GM12878 (cell line): ENCODE results near the gene POU1F1. TPM values are rescaled to one million over a fixed set of nuclear protein-coding genes. Genes with fewer than 3 reads are reported as not detected.
A peak's percentile ranks its signal among the peaks of the same experiment; 100 is the strongest.

ENCODE experiments used
- ATAC-seq: fragments of 200-7000 bp; cut with Tn5 transposase; 3 replicates; pipeline ENCODE4 v1.9.1; 2020; ENCODE audit warnings: mild to moderate bottlenecking, moderate library complexity
- BruUV-seq: library from RNA; stranded (reverse); fragments of 400-500 nt; replicated peaks from 2 replicates; lab custom pipeline; 2021; lab: Mats Ljungman, UMichigan
- CTCF ChIA-PET: fragments of 300-600 bp; sonication (Branson Sonifier 250); formaldehyde crosslinking; extraction: SDS; loops from one replicate; lab custom pipeline; 2021; ENCODE audit warnings: inconsistent platforms; lab: Yijun Ruan, JAX
- POLR2A ChIA-PET: fragments of 350-600 bp; formaldehyde crosslinking; extraction: SDS; loops from one replicate; lab custom pipeline; 2021; ENCODE audit warnings: inconsistent platforms; lab: Charles Lee
- RAD21 ChIA-PET: fragments of 300-600 bp; sonication (Branson Sonifier 250); formaldehyde crosslinking; loops from one replicate; lab custom pipeline; 2023; ENCODE audit warnings: antibody characterized with exemption; ENCODE audit not compliant: unreplicated experiment; lab: Charles Lee
- SMC1A ChIA-PET: fragments of 300-600 bp; sonication (Branson Sonifier 250); formaldehyde crosslinking; loops from one replicate; lab custom pipeline; 2023; ENCODE audit not compliant: unreplicated experiment, uncharacterized antibody; lab: Charles Lee
- DNase-seq: peaks from one replicate; pipeline ENCODE4 v3.0.0-alpha.2; 2011; ENCODE audit warnings: low read depth, low spot score
- FAIRE-seq: peaks from 3 replicates; lab custom pipeline; 2011; peaks lifted over from hg19 to GRCh38; lab: Jason Lieb, UNC
- H2AFZ ChIP-seq: 2 replicates; pipeline ENCODE4 v1.6.0; 2011; ENCODE audit warnings: low read depth, low read length, control low read depth; ENCODE audit not compliant: control insufficient read depth
- H3K27ac ChIP-seq: 2 replicates; pipeline ENCODE4 v1.5.1; 2011; ENCODE audit warnings: control low read depth; ENCODE audit not compliant: control insufficient read depth, insufficient read depth
- H3K27me3 ChIP-seq, 2 experiments: replicated peaks in 1 of 2; 2 replicates each; pipeline versions ENCODE4 v1.6.0 to v1.6.1; 2011; ENCODE audit warnings: low read length in 1 of 2; ENCODE audit not compliant: control insufficient read depth in 2 of 2, insufficient read depth in 2 of 2
- H3K36me3 ChIP-seq, 2 experiments: 2 replicates each; pipeline ENCODE4 v1.5.1; 2011; ENCODE audit warnings: low read length in 1 of 2; ENCODE audit not compliant: control insufficient read depth in 2 of 2, insufficient read depth in 2 of 2
- H3K4me1 ChIP-seq: 2 replicates; pipeline ENCODE4 v1.6.1; 2011; ENCODE audit warnings: mild to moderate bottlenecking, low read length, moderate library complexity, mixed read lengths; ENCODE audit not compliant: control insufficient read depth, insufficient read depth
- H3K4me2 ChIP-seq: 2 replicates; pipeline ENCODE4 v1.6.0; 2011; ENCODE audit warnings: control low read depth; ENCODE audit not compliant: control insufficient read depth, insufficient read depth
- H3K4me3 ChIP-seq: fragments of 200-600 bp; sonication (generic); 2 replicates; pipeline ENCODE4 v1.5.1; 2016
- H3K79me2 ChIP-seq: 2 replicates; pipeline ENCODE4 v1.6.0; 2011; ENCODE audit warnings: low read length; ENCODE audit not compliant: control insufficient read depth, insufficient read depth
- H3K9ac ChIP-seq: 2 replicates; pipeline ENCODE4 v1.8.0; 2011; ENCODE audit warnings: low read length, control low read depth, mixed read lengths; ENCODE audit not compliant: control insufficient read depth, insufficient read depth
- H3K9me3 ChIP-seq: replicated peaks from 3 replicates; pipeline ENCODE4 v1.5.1; 2011; ENCODE audit warnings: mild to moderate bottlenecking, low read length; ENCODE audit not compliant: control insufficient read depth, insufficient read depth
- H4K20me1 ChIP-seq: 2 replicates; pipeline ENCODE4 v1.6.0; 2011; ENCODE audit not compliant: control insufficient read depth, insufficient read depth
- BMI1 ChIP-seq: fragments of 450-650 bp; IDR thresholded peaks from 2 replicates; pipeline ENCODE4 v1.6.1; 2016; ENCODE audit warnings: mild to moderate bottlenecking, moderate library complexity, borderline replicate concordance
- ELK1 ChIP-seq: IDR thresholded peaks from 2 replicates; pipeline ENCODE4 v1.6.1; 2012; ENCODE audit warnings: low read depth, low read length, improper control_type of control experiment
- NFYA ChIP-seq: IDR thresholded peaks from 2 replicates; pipeline ENCODE4 v1.6.1; 2011; ENCODE audit warnings: low read depth, mild to moderate bottlenecking, low read length, improper control_type of control experiment, borderline replicate concordance
- NKRF ChIP-seq: fragments of 450-650 bp; conservative IDR thresholded peaks from 2 replicates; pipeline ENCODE4 v1.6.1; 2017; ENCODE audit warnings: mild to moderate bottlenecking, moderate library complexity
- NR2C1 ChIP-seq: fragments of 450-650 bp; IDR thresholded peaks from 2 replicates; pipeline ENCODE4 v1.6.1; 2017; ENCODE audit warnings: antibody characterized with exemption, mild to moderate bottlenecking, moderate library complexity
- STAT1 ChIP-seq: fragments of 450-650 bp; conservative IDR thresholded peaks from 2 replicates; pipeline ENCODE4 v1.6.1; 2014; ENCODE audit warnings: antibody characterized with exemption, mild to moderate bottlenecking
- ZBED1 ChIP-seq: IDR thresholded peaks from 2 replicates; pipeline ENCODE4 v1.6.1; 2016; ENCODE audit warnings: borderline replicate concordance
- ZBTB11 ChIP-seq: fragments of 450-650 bp; formaldehyde crosslinking; IDR thresholded peaks from 2 replicates; pipeline ENCODE4 v1.5.0; 2022; ENCODE audit warnings: mild to moderate bottlenecking, missing genetic modification characterization
- ZZZ3 ChIP-seq: IDR thresholded peaks from 2 replicates; pipeline ENCODE4 v1.6.1; 2011; ENCODE audit warnings: low read depth; ENCODE audit not compliant: control insufficient read depth, insufficient read length
- WGBS: methylation state at CpG from one replicate; pipeline ENCODE4 v1.1.6; 2016; ENCODE audit warnings: low lambda C conversion rate; ENCODE audit not compliant: insufficient replicate concordance, insufficient coverage; ENCODE audit errors: missing lambda C conversion rate; 5-methylcytosine and 5-hydroxymethylcytosine counted together
- in situ Hi-C: fragments of 300-500 bp; cut with MboI; formaldehyde crosslinking; loops from 9 replicates; pipeline ENCODE4 v1.14.3; 2018; ENCODE audit warnings: mixed read lengths
- intact Hi-C: fragments of 100-400 bp; cut with micrococcal nuclease; formaldehyde crosslinking; loops from one replicate; pipeline ENCODE4 v1.14.2; 2022; ENCODE audit not compliant: unreplicated experiment
- polyA plus RNA-seq, 11 experiments: library from polyadenylated mRNA; depleted of rRNA in 4 of 11; unstranded in 6 of 11; stranded (reverse) in 5 of 11; fragments of >200 nt; fragmentation: Nextera tagmentation in 4 of 11; fragmentation: Illumina TruSeq in 1 of 11; extraction: Ambion mirVana in 4 of 11; extraction: Trizol in 1 of 11; gene quantifications; 1 replicate in 1 of 11; 2 replicates in 10 of 11; pipeline versions ENCODE4 v1.2.1 to v1.2.3, GENCODE V29; 2011 to 2016; ENCODE audit warnings: inconsistent platforms in 2 of 11, missing spikeins in 2 of 11, low read depth in 1 of 11
- total RNA-seq, 4 experiments: library from RNA; depleted of rRNA in 3 of 4; stranded (reverse); fragments of >200 nt in 3 of 4; fragmentation: Illumina TruSeq in 1 of 4; extraction: Trizol in 1 of 4; gene quantifications; 2 replicates each; pipeline versions ENCODE4 v1.2.1 to v1.2.3, GENCODE V29; 2013 to 2021
- TF ChIP-seq, protein P1 (sequence below): fragments of 150-350 bp; IDR thresholded peaks from 2 replicates; pipeline ENCODE4 v1.6.1; 2016; ENCODE audit warnings: low read depth, low read length

POU1F1 gene
- total and polyA plus RNA-seq, 10 of the 15 experiments (the other 5 are each of a cell fraction or from before 2014, with no cell fraction given) = 0.04 TPM; not detected in 9

DNA sequence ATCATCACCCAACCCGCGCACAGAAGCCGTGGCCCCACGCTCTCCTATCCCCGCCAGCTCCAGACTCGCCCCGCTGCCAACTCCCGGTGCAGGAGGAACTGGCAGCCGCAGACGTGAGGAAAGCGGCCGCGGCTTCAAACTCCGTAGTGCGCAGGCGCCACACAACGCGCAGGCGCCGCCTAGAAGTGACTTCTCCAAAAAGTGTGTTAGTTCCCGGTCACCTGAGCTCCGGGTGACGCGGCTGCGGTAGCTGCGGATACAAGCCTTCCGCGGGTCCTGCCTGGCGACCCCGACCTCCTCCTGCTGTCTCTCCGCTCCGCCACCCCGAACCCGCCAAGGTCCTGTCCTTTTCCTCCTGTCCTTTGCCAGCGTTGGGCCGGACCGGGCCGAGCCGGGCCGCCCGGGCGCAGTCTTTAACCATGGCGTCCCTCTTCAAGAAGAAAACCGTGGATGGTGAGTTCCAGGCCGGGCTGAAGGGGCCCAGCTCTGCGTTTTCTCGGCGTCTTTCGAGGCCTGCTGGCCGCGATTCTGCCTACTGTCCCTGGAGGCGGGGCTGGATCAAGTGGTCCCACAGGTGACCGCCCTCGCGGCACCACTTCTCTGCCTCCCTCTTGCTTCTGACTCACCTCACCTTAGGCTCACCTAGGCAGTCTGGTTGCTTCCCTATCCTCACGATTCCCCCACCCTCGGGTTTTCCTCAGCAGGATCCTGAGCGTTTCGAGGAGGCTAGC, 49.1 kb downstream of the POU1F1 start, which contains the start of gene CHMP2B:
TSS of gene CHMP2B (plus strand) at position 206 of the 731 bp plus-strand sequence. CDS start at position 420, 214 bp downstream.
- Histone ChIP-seq H3K4me3 (peak within 1 kb of the TSS; percentile 87), H3K9me3 (no peaks in the 10 kb centered on the region), H3K27me3 (no peaks in the 10 kb centered on the region), H2AFZ (peak within 1 kb of the TSS; percentile 98), H3K4me1 (no peaks in the 10 kb centered on the region; the same call in 1 of the 2 replicates), H3K4me2 (peak within 1 kb of the TSS; percentile 81), H3K79me2 (peaks cover 17% of the 10 kb centered on the region), H3K9ac (peak within 1 kb of the TSS; percentile 92), H4K20me1 (no peaks in the 10 kb centered on the region), H3K36me3 (no peaks in the 10 kb centered on the region), H3K27ac (peak within 1 kb of the TSS; percentile 82)
- ChIA-PET POLR2A (interaction anchor here (0.6 to 1.2 kb wide), 2 partner anchors 12 to 948 kb away, joined by 3 read pairs; no protein-coding TSS in a partner anchor), RAD21 (no interaction called here), CTCF (interaction anchor here (3.9 kb wide), 1 partner anchor 33 kb away, joined by 20 read pairs; no protein-coding TSS in a partner anchor), SMC1A (interaction anchor here (0.8 kb wide), 1 partner anchor 71 kb away, joined by 3 read pairs; no protein-coding TSS in a partner anchor)
- intact Hi-C loops = no loop called here
- DNase-seq (peak; percentile 51), FAIRE-seq (peak; percentile 71), ATAC-seq (peak; percentile 96)
- no TSS peak for BruUV-seq
- in situ Hi-C loops = no loop called here
- WGBS = under 1% methylated on average over 59 of the region's 59 CpGs
- TF ChIP-seq, protein P1, sequence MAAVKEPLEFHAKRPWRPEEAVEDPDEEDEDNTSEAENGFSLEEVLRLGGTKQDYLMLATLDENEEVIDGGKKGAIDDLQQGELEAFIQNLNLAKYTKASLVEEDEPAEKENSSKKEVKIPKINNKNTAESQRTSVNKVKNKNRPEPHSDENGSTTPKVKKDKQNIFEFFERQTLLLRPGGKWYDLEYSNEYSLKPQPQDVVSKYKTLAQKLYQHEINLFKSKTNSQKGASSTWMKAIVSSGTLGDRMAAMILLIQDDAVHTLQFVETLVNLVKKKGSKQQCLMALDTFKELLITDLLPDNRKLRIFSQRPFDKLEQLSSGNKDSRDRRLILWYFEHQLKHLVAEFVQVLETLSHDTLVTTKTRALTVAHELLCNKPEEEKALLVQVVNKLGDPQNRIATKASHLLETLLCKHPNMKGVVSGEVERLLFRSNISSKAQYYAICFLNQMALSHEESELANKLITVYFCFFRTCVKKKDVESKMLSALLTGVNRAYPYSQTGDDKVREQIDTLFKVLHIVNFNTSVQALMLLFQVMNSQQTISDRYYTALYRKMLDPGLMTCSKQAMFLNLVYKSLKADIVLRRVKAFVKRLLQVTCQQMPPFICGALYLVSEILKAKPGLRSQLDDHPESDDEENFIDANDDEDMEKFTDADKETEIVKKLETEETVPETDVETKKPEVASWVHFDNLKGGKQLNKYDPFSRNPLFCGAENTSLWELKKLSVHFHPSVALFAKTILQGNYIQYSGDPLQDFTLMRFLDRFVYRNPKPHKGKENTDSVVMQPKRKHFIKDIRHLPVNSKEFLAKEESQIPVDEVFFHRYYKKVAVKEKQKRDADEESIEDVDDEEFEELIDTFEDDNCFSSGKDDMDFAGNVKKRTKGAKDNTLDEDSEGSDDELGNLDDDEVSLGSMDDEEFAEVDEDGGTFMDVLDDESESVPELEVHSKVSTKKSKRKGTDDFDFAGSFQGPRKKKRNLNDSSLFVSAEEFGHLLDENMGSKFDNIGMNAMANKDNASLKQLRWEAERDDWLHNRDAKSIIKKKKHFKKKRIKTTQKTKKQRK = no peak
- no peak for TF ChIP-seq STAT1
- no peak for TF ChIP-seq ZBTB11
- 0 out of 2 replicates have a peak, but pooled peaks have one; percentile 49 for TF ChIP-seq NKRF
- TF ChIP-seq NR2C1 = no peak
- TF ChIP-seq NFYA = no peak
- no peak for TF ChIP-seq BMI1
- no peak for TF ChIP-seq ZZZ3
- TF ChIP-seq ELK1 = no peak
- no peak for TF ChIP-seq ZBED1
